ENCODE measurements around the gene GNG3.
"Not testable (repeated sequence)": the region's sequence is repeated elsewhere in the genome, so short reads cannot be mapped to it uniquely, and the experiment has no call there.

GNG3 gene

DNA sequence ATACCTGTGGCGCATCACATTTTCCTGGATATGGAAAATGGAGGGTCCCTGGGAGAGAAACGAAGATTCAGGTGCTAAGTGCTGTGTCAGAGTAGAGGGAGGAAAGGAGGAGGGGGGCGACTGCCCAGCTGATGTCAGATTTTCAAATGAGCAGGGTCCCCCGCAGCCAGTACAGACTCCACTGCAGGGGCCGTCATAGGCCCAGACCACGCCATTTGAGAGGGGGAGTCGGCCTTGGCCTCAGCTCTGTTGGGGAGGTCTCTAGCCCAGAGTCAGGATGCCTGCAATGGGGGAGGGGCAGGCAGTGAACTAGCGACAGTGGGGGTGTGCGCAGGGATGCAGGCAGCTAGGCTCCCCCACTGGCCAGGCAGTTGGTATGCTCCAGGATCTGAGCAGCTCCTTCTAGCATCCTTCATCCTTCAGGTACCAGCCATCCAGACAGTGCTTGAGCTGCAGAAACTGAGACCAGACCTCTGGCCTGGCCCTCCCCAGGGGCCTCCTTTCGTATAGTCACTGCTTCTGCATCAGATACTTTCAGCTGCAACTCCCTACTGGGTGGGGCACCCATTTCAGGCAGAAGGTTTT, at the start of gene GNG3, which contains the start of gene BSCL2:
TSS of gene GNG3 (plus strand) at position 400 of the 585 bp plus-strand sequence. CDS start 620 bp downstream, outside the sequence.
TSS of gene BSCL2 (minus strand) at position 148 of the 585 bp plus-strand sequence. CDS start 229 bp downstream, outside the sequence.
- DNase-seq: peak; percentile 18

GRCh38 chr11:62664405-62665074, 42.9 kb upstream of the GNG3 start:
- peak; percentile 25 for DNase-seq

- peak; percentile 87 for DNase-seq
Observed at GRCh38 chr11:62665075-62665598, 42.3 kb upstream of the GNG3 start, which contains the start of the genes C11orf98 and CSKMT. C11orf98 (minus strand) TSS chr11:62665210; CDS start chr11:62665169, 41 bp downstream. CSKMT (plus strand) TSS chr11:62665312; CDS start chr11:62665880, 568 bp downstream.

GRCh38 chr11:62665599-62666258, 41.7 kb upstream of the GNG3 start:
- no peak for DNase-seq

- no peak for DNase-seq
Observed at GRCh38 chr11:62666259-62666926, 41.1 kb upstream of the GNG3 start.

- DNase-seq: no peak
Observed at GRCh38 chr11:62667460-62667859, 40.0 kb upstream of the GNG3 start.

GRCh38 chr11:62669420-62670161, 37.9 kb upstream of the GNG3 start:
- DNase-seq: no peak

DNA sequence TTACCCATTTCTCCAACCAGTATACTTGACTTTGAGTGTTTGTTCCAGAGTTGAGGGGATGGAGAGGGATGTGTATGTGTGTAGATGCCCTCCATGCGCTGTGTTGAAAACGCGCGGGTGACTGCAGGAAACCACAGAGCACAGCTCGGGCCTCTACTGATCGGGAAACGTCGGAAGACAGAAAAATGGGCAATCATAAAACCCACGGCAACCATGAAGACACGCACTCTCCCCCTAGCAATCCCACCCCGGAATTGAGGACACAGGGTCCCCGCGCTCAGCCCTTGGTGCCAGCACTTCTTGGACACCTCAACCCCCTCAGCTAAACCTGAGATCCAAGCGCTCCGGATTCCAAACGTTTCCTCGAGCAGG, 36.3 kb upstream of the GNG3 start:
- DNase-seq: no peak

GRCh38 chr11:62671608-62672389, 35.7 kb upstream of the GNG3 start, which contains the start of the genes LBHD1 and UQCC3:
LBHD1 (minus strand) TSS chr11:62672267; CDS start chr11:62670031, 2,236 bp downstream.
UQCC3 (plus strand) TSS chr11:62671673; CDS start chr11:62671746, 73 bp downstream.
- DNase-seq: peak; percentile 64

DNA sequence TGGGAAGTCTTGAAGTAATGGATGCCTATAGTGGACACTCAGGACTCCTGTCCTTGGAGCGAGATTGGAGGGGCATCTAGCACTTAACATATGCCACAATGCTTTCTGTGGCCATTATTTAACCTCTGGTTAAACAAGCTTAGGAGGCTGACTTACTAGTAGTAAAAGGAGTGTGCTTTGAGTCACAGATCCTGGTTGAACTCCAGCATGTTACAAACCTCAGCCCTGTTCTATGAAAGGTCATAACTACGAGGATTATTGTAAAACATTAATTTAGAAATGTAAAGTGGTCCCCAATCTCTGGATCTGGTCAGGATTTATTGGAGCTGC, 34.3 kb upstream of the GNG3 start:
- DNase-seq: no peak

- DNase-seq: not testable (repeated sequence)
Observed at GRCh38 chr11:62675415-62675814, 32.1 kb upstream of the GNG3 start.

DNA sequence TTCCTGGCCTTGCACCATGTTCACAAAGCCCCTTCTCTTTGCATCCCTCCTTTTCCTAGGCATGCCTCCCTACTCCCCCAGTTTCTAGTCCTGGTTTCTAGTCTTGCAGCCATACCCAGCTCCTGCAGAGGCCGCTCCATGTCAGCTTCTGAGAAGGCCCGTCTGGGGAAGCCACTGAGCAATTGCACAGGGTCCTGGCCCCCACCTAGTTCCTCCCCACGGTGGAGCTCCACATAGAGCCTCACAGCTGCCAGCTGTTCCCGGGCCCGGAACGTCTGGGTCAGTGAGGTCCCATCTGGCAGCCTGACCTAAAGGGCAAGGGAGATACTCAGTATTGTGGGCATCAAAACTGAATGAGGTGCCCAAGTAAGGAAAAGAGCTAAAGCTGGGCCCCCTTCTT, 30.8 kb upstream of the GNG3 start:
- no peak for DNase-seq

GRCh38 chr11:62677156-62677555, 30.3 kb upstream of the GNG3 start:
- DNase-seq: no peak

- DNase-seq: no peak
Observed at GRCh38 chr11:62677714-62678113, 29.8 kb upstream of the GNG3 start.

GRCh38 chr11:62678433-62678769, 29.1 kb upstream of the GNG3 start:
- no peak for DNase-seq

DNA sequence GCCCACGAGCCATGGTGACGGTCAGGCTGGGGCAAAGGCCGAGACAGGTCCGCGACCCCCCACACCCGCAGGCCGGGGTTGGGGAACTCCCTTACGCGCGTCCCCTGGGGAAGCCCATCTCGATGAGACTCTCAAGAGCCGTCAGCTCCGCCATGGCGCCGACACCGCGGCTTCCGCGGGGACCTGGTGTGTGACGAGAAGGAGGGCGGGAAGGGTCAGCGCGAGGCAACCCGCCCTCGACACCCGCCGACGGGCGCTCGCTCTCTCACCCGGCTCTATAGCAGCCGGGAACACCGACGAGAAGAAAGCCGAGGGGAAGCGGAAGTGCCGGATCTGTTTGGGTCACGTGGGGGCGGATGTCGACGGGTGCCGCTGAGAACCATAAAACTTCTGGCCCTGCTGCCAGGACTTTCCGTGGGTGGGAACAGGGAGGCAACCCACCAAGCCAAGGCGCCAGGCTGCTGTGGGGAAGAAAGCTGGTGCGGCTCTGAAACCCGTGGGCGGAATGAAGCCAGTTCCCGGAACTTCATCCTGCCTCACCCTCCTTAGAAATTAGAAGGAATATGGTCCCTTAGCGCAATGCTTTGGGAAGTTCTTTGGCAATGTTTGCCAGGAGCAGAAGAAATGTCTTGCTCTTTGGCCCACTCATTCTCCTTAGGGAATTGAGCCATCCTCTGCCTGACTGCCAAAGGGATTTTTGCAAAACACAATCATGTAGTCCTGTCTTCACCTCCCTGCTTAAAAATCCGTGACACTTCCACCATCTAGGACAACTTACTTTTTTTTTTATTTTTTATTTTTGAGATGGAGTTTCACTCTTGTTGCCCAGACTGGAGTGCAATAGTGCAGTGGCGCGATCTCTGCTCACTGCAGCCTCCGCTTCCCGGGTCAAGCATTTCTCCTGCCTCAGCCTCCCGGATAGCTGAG, 28.4 kb upstream of the GNG3 start, which contains the start of gene UBXN1:
TSS of gene UBXN1 (minus strand) at position 304 of the 927 bp plus-strand sequence. CDS start at position 154, 150 bp downstream.
- DNase-seq: peak; percentile 83

GRCh38 chr11:62680825-62681240, 26.6 kb upstream of the GNG3 start:
- peak; percentile 65 for DNase-seq

- no peak for DNase-seq
Observed at GRCh38 chr11:62682518-62682917, 25.0 kb upstream of the GNG3 start.

DNA sequence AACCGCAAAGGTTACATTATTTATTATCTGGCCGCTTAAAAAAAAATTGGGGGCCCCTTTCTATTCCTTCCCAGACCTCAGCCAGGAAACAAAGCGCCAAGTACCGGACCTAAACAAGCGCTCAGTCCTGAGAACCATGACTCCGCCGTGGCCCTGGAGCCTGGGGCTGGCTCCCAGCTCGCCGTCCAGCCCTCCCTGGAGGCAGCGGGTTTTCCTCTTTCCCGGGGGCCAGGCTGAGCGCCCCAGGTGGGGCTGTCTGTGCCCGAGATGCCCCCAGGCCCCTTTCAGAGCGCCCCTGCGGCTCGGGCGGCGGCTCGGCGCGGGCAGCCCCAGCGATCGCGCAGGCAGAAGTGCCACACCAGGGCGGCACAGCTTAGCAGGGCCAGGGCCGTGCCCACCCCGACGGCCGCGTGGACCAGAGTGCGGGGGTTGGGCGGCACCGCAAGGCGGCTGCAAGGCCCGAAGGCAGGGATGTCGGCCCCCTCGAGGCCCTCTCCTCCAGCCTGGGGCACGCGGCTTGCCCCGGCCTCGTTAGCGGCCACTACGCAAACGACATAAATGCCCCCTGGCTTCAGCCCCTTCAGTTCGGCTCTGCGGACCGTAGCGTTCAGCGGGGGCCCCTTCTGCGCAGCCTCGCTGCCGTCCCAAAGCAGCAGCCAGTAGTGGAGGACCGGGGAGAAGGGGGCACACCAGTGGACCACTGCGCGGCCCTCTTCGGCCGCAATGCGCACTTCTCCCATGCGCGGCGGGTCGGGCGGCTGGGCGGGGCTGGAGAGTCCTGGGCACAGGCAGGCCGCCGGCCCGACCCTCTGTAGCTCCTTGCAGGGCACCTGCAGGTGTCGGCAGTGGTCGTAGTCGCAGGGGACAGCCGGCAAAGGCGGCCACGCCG, 19.7 kb upstream of the GNG3 start:
- no peak for DNase-seq
